ENCODE measurements around the gene IL17RA.

The IL17RA gene

GRCh38 chr22:17152971-17153370 is 68.2 kb downstream of the IL17RA start:
- no peak for DNase-seq (ENCODE audit: low read depth in 3 of 3, low spot score in 1 of 3)

DNA sequence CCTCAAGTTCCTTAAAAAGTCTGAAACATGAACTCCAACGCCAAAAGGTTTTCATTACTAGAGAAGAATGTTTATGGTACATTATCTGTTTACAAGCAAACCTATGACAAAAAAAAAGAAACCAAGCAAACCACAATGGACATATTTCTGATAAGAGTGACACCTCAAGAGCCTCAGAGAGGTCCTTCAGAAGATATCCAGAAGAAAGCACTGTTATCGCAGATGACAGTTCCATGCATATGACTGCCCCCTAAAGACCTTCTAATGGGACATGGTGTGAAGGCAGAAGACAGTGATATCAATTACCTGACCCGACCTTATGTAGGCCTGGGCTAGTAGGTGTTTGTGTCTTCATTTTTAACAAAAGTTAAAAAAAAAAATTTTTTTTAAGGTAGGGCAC is 71.1 kb downstream of the IL17RA start:
- no peak for DNase-seq (ENCODE audit: low read depth in 3 of 3, low spot score in 1 of 3)

GRCh38 chr22:17157714-17158113 is 72.9 kb downstream of the IL17RA start:
- DNase-seq (ENCODE audit: low read depth in 3 of 3, low spot score in 1 of 3) = no peak

DNA sequence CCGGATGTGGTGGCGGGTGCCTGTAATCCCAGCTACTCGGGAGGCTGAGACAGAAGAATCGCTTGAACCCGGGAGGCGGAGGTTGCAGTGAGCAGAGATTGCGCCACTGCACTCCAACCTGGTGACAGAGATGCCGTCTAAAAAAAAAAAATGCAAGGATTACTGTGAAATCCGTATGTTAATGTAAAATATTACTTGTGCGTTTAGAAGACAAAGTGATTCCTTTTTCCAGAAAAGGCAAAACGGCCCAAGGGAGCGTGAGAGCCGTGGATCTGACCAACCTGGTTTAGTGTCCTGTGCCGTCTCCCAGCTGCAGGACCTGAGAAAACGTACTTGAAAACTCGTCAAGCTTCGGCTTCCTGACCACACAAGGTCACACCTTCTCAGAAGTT is 73.4 kb downstream of the IL17RA start:
- DNase-seq (ENCODE audit: low read depth in 3 of 3, low spot score in 1 of 3) = no peak

DNA sequence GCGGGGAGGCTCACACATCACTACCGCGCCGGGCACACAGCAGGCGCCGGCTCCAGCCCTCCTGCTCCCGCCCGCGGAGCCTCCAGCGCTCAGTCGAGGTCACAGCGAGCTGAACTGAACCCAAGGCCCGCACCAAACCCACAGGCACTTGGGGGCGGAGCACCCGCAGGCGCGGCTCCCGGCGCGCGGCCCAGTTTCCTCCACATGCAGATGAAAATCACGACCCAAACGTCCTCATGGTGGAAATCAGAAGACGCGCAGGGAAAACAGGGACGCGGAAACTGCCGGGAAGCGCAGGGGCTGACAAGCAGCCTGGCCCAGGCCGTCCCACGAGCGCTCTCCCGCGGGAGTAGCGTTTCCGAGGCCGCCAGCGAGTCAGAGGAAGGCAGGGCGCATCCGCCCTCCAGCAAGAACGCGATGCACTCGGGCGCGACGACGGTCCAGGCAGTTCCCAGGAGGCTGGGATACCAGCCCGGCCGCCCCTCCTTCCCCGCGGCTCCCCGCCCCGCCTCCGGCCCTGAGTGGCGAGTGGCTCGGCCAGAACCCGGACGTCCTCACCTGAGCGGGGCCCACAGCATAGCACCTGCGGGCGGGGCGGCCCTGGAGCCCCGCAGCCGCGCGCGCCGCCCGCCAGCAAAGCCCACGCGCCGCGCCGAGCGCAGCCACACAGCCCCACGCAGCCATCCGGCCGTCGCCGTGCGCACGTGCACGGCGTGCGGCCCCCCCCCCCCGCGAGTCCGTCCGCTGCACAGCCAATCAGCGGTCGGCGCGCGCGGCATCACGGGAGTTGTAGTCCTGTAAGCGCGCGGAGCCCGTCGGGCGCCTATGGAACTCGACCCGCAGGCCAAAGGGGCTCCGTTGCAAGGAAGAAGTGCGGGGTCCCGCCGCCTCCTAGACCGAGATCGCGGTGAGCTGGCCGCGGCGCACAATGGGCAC is 74.0 kb downstream of the IL17RA start, which contains the start of gene HDHD5:
Gene HDHD5 (minus strand): TSS at position 710 of the 936 bp plus-strand sequence. CDS start 26 bp downstream, at position 684.
- peak; percentile 76 to 85 (median 79) for DNase-seq (ENCODE audit: low read depth in 3 of 3, low spot score in 1 of 3)

GRCh38 chr22:17159504-17159951 is 74.7 kb downstream of the IL17RA start:
- DNase-seq (ENCODE audit: low read depth in 3 of 3, low spot score in 1 of 3) = peak in 1 of 3 donors; percentile 58

DNA sequence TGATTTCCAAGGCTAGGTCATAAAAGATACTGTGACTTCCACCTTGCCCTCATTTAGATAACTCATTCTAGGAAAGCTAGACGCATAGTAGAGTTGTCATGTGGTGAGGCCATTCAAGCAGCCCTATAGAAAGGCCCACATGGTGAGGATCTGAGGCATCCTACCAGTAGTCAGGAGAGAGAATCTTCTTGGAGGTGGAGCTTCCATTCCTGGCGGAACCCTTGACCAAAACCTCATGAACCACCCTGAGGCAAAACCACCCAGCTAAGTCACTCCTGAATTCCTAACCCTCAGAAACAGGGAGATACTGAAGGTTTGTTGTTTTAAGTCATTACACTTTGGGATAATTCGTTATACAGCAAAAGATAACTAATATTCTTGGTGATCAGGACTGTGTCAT is 77.2 kb downstream of the IL17RA start:
- no peak for DNase-seq (ENCODE audit: low read depth in 3 of 3, low spot score in 1 of 3)

DNA sequence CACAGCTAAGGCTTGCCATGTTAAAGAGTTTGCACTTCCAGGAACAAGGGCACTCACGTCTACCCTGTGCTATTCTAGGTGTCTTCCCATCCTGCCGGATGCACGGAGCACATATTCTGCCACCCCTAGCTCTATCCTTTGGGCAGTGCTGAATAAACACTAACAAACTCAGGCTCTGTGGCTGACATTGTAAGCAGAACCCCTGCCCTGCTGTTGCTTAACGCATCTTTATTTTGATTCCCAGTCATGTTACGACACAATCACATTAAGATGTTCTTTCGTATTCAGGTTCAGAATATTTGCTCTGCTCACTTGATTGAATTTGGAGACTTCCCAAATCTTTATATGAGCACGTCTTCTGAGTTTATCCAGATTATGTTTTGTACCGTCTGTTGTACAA is 77.9 kb downstream of the IL17RA start:
- no peak for DNase-seq (ENCODE audit: low read depth in 3 of 3, low spot score in 1 of 3)

GRCh38 chr22:17164392-17165024 is 79.7 kb downstream of the IL17RA start:
- no peak for DNase-seq (ENCODE audit: low read depth in 3 of 3, low spot score in 1 of 3)

Measured in stimulated activated CD4-positive, alpha-beta T cell treated with anti-CD3 and anti-CD28 coated beads, TNF-alpha, amount 100 ng/mL, for 1 hour (primary cell).